Upper lobe of left lung (tissue), 6 donors: Measurements from ENCODE around the gene CIAPIN1. TPM values are rescaled to one million over a fixed set of nuclear protein-coding genes. Genes with fewer than 3 reads are reported as not detected.

ENCODE experiments used
- ATAC-seq, 2 donors: fragments of 200-7000 bp; cut with Tn5 transposase; one replicate each; pipeline ENCODE4 v1.9.1; 2022; ENCODE audit warnings: mild to moderate bottlenecking in 2 of 2, moderate library complexity in 2 of 2; ENCODE audit not compliant: low FRiP score in 2 of 2
- DNase-seq, 2 donors: peaks; one replicate each; pipeline ENCODE4 v3.0.0-alpha.2; 2019 to 2020
- H3K27ac ChIP-seq, 4 donors: fragments of 200-600 bp; sonication (generic); one replicate each; pipeline ENCODE4 v1.5.1; 2016 to 2019
- H3K27me3 ChIP-seq, 4 donors: fragments of 200-600 bp; sonication (generic); one replicate each; pipeline ENCODE4 v1.5.1; 2017 to 2019
- H3K36me3 ChIP-seq, 4 donors: fragments of 200-600 bp; sonication (generic); one replicate each; pipeline ENCODE4 v1.5.1; 2016 to 2019
- H3K4me1 ChIP-seq, 4 donors: fragments of 200-600 bp; sonication (generic); one replicate each; pipeline ENCODE4 v1.5.1; 2018 to 2019
- H3K4me3 ChIP-seq, 4 donors: fragments of 200-600 bp; sonication (generic); one replicate each; pipeline ENCODE4 v1.5.1; 2017 to 2019; ENCODE audit warnings: mild to moderate bottlenecking in 2 of 4, moderate library complexity in 1 of 4
- H3K9me3 ChIP-seq, 4 donors: fragments of 200-600 bp; sonication (generic); one replicate each; pipeline ENCODE4 v1.5.1; 2018 to 2019
- EP300 ChIP-seq, 4 donors: sonication (generic); formaldehyde crosslinking; IDR thresholded peaks; one replicate each; pipeline ENCODE4 v1.5.1; 2017; ENCODE audit warnings: antibody characterized with exemption in 4 of 4, control low read depth in 2 of 4
- POLR2A ChIP-seq, 4 donors: fragments of 450-650 bp; IDR thresholded peaks; one replicate each; pipeline ENCODE4 v1.5.1; 2016 to 2017; ENCODE audit warnings: antibody characterized with exemption in 4 of 4, mild to moderate bottlenecking in 2 of 4
- POLR2AphosphoS5 ChIP-seq, 2 donors: sonication (generic); formaldehyde crosslinking; IDR thresholded peaks; one replicate each; pipeline ENCODE4 v1.5.1; 2017; ENCODE audit warnings: antibody characterized with exemption in 2 of 2
- WGBS, 2 donors: methylation state at CpG; one replicate each; pipeline ENCODE4 v1.1.5; 2017 to 2018; 5-methylcytosine and 5-hydroxymethylcytosine counted together
- total RNA-seq, 6 donors: library from RNA; depleted of rRNA in 4 of 6; stranded (reverse); fragments of >200 nt in 4 of 6; gene quantifications; one replicate each; pipeline versions ENCODE4 v1.1.0 to v1.2.1, GENCODE V29; 2016 to 2021
- TF ChIP-seq, protein P1 (sequence below), 6 experiments: fragments of 450-650 bp in 4 of 6; fragments of 200-600 bp in 2 of 6; sonication (generic) in 2 of 6; IDR thresholded peaks; one replicate each; pipeline ENCODE4 v1.5.1; 2016 to 2019; ENCODE audit warnings: antibody characterized with exemption in 6 of 6
- donor health status: DM: no; HTN: no; CAD: no; lungs with moderate emphysema.
- donor health status: DM: no; HTN: yes; CAD: no; lungs with severe emphysema.

Gene CIAPIN1
- total RNA-seq, 6 donors from 2014 or later, result 21.0 to 44.5 (median 36.5) TPM

DNA sequence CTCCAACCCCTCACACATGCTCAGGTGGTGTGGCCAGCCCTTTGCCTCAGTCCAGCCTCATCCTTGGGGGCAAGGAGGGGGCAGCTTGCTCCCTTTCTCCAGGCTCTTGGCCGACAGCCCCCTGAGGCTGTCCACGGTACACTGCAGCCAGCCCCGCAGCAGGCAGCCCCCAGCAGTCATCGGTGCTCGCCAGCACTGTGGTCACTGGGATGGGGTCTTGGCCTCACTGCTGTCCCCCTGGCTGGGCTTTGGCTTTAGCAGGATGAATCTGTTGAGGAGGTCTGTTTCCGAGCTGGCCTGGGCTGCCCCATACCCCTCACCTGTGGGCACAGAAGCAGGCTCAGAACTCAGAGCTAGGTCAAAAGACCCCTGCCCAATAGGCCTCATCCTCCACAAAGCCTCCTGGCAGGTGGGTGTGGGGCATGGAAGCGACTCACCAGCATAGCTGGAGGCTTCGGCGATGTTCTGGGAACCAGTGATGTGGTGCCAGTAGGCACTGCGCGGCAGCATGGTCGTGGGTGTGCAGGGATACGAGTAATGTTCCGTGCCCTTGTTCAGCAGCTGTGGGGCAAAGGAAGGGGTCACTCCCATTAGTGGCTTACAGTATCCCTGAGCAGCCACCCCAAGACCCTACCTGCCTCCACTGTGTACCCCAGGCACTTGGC, 26.1 kb upstream of the CIAPIN1 start:
- DNase-seq (peak in 1 of 2 donors; percentile 53), ATAC-seq (no peak)
- WGBS, 2 donors, result 90 to 96% methylated on average over 7 to 14 of the region's 14 CpGs
- Histone ChIP-seq H3K27me3 (no peaks in the 10 kb centered on the region), H3K9me3 (no peaks in the 10 kb centered on the region), H3K36me3 (peaks cover 20 to 70% (median 55%) of the 10 kb centered on the region in 4 donors), H3K4me3 (no peak overlapping the region), H3K4me1 (peaks cover 38 to 65% (median 54%) of the 10 kb centered on the region in 4 donors), H3K27ac (peak overlapping the region in 2 of 4 donors; percentile 25 to 36)
- TF ChIP-seq, protein P1, sequence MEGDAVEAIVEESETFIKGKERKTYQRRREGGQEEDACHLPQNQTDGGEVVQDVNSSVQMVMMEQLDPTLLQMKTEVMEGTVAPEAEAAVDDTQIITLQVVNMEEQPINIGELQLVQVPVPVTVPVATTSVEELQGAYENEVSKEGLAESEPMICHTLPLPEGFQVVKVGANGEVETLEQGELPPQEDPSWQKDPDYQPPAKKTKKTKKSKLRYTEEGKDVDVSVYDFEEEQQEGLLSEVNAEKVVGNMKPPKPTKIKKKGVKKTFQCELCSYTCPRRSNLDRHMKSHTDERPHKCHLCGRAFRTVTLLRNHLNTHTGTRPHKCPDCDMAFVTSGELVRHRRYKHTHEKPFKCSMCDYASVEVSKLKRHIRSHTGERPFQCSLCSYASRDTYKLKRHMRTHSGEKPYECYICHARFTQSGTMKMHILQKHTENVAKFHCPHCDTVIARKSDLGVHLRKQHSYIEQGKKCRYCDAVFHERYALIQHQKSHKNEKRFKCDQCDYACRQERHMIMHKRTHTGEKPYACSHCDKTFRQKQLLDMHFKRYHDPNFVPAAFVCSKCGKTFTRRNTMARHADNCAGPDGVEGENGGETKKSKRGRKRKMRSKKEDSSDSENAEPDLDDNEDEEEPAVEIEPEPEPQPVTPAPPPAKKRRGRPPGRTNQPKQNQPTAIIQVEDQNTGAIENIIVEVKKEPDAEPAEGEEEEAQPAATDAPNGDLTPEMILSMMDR (IDR thresholded peaks at IDR 0.05), result no peak
- TF ChIP-seq POLR2AphosphoS5 (IDR thresholded peaks at IDR 0.05) (no peak), POLR2A (IDR thresholded peaks at IDR 0.05) (peak in 1 of 4 donors; percentile 9), EP300 (IDR thresholded peaks at IDR 0.05) (no peak)

DNA sequence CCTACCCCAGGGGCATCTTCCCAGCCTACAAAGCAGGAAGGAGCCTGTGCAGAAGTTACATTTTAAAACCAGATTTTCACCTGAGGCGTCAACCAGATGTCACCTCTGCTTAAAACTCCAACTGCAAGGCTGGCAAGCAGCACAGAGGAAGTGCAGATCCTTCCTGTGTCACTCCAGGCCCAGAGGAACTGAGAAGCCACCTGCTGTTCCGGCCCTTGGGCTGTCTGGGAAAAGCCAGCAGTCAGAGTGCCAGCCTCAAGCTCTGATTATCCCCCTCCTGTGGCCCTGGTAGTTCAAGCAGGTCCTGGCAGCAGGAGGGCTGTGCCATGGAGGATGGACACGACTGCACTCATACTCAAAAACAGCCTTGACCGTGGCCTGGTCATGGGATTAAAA, 25.5 kb upstream of the CIAPIN1 start:
- WGBS, 2 donors, result 47 to 78% methylated on average over 4 of the region's 4 CpGs
- Histone ChIP-seq H3K36me3 (peaks cover 25 to 77% (median 60%) of the 10 kb centered on the region in 4 donors), H3K27ac (peak overlapping the region in 2 of 4 donors; percentile 25 to 36), H3K4me3 (no peak overlapping the region), H3K27me3 (no peaks in the 10 kb centered on the region), H3K9me3 (no peaks in the 10 kb centered on the region), H3K4me1 (peaks cover 32 to 61% (median 48%) of the 10 kb centered on the region in 4 donors)
- no peak for TF ChIP-seq POLR2A (IDR thresholded peaks at IDR 0.05)
- TF ChIP-seq POLR2AphosphoS5 (IDR thresholded peaks at IDR 0.05), result no peak
- DNase-seq (no peak), ATAC-seq (no peak)

DNA sequence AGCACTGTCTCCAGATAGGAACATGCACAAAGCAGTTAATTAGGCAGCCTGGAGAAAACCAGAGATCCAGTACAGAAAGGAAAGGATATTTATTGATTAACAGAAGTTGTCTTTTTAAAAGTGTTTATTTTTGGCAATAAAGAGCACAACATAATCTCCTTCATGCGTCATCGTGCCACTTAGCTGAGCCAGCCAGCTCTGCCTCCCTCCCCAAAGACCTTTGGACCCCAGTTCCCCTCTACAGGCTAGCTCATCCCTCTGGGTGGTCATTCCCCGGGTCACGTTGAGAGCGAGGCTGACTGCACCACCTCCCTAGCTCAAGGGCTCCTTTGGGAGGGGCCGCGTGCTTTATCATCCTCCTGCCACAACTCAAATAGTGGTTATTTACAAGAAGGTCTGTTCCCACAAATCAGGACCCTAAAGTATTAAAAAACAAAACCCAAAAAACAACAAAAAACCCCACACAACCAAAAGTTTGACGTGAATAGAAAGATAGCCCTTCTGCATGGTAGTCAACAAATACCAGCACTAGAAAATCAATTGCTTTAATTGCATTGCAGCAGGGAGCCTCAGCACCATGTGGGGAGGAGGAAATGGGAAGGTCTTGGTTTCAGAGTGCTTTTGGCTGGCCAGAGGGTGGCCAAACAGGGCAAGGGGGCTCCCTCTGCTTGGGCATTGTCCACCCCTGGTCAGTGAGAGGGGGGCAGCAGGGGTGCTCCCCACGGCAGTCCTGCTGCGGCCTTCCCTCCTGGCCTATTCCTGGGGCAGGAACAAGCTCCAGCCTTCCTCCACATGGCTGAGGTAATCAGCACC, 24.9 kb upstream of the CIAPIN1 start:
- Histone ChIP-seq H3K4me3 (no peak overlapping the region), H3K27me3 (no peaks in the 10 kb centered on the region), H3K4me1 (peaks cover 30 to 61% (median 42%) of the 10 kb centered on the region in 4 donors), H3K9me3 (no peaks in the 10 kb centered on the region), H3K27ac (peak overlapping the region in 2 of 4 donors; percentile 14 to 31), H3K36me3 (peaks cover 25 to 82% (median 65%) of the 10 kb centered on the region in 4 donors)
- TF ChIP-seq, protein P1 (IDR thresholded peaks at IDR 0.05), result no peak
- no peak for TF ChIP-seq POLR2AphosphoS5 (IDR thresholded peaks at IDR 0.05)
- no peak for TF ChIP-seq POLR2A (IDR thresholded peaks at IDR 0.05)
- no peak for TF ChIP-seq EP300 (IDR thresholded peaks at IDR 0.05)
- ATAC-seq, result no peak
- no peak for DNase-seq
- 64 to 74% methylated on average over 10 of the region's 10 CpGs for WGBS, 2 donors

DNA sequence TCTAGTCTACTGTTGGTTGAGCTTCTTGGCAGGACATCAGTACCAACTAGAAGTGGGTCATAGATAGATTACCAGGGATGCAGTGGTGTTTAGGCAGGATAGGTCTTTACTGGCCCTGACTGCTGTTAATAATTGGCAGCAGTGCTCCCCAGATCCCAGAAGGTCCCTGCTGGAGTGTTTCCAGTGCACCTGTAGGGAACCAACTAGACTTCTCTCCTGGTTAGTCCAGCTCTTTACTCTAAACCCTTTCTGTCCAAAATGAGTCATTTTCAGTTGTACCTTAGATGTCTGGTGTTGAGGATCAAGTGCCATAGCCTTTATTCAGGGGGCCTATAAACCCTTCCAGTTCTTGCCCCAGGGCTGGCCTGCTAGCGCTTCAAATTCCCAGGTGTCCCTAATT, 24.0 kb upstream of the CIAPIN1 start:
- TF ChIP-seq POLR2AphosphoS5 (IDR thresholded peaks at IDR 0.05) (no peak), POLR2A (IDR thresholded peaks at IDR 0.05) (no peak), EP300 (IDR thresholded peaks at IDR 0.05) (no peak)
- TF ChIP-seq, protein P1 (IDR thresholded peaks at IDR 0.05), result no peak
- peak overlapping the region in 3 of 4 donors; percentile 14 to 59 (median 31) for H3K27ac ChIP-seq
- no peaks in the 10 kb centered on the region for H3K9me3 ChIP-seq
- 100% methylated on average over 1 of the region's 1 CpG for WGBS, 2 donors
- H3K4me1 ChIP-seq, result peaks cover 23 to 57% (median 36%) of the 10 kb centered on the region in 4 donors
- no peak for ATAC-seq
- no peak for DNase-seq
- H3K27me3 ChIP-seq, result no peaks in the 10 kb centered on the region
- H3K36me3 ChIP-seq, result peaks cover 31 to 90% (median 70%) of the 10 kb centered on the region in 4 donors
- H3K4me3 ChIP-seq, result no peak overlapping the region

DNA sequence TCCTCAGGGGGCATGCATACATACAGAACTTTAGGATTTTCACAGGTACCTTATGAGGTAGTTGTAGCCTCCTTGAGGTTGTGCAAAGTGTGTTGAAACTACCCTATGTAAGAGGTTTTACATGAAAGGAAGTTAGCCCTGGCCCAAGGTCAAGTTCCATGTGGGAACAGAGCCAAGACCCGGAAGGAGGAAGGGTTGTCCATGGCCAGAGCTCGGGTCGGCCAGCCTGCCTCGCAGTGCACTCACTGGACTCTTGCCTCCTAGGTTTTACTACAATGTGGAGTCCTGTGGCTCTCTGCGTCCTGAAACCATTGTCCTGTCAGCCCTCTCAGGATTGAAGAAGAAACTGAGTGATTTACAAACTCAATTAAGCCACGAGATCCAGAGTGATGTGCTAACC, 23.5 kb upstream of the CIAPIN1 start:
- no peaks in the 10 kb centered on the region for H3K27me3 ChIP-seq
- TF ChIP-seq, protein P1 (IDR thresholded peaks at IDR 0.05), result no peak
- TF ChIP-seq POLR2AphosphoS5 (IDR thresholded peaks at IDR 0.05) (peak; percentile 17 to 33), EP300 (IDR thresholded peaks at IDR 0.05) (peak in 1 of 4 donors; percentile 62), POLR2A (IDR thresholded peaks at IDR 0.05) (no peak)
- DNase-seq, result peak; percentile 43 to 89
- H3K4me1 ChIP-seq, result peaks cover 18 to 57% (median 35%) of the 10 kb centered on the region in 4 donors
- 16 to 20% methylated on average over 6 of the region's 6 CpGs for WGBS, 2 donors
- H3K36me3 ChIP-seq, result peaks cover 31 to 95% (median 75%) of the 10 kb centered on the region in 4 donors
- peak; percentile 61 to 74 for ATAC-seq
- peak overlapping the region in 3 of 4 donors; percentile 14 to 59 (median 31) for H3K27ac ChIP-seq
- H3K9me3 ChIP-seq, result no peaks in the 10 kb centered on the region
- H3K4me3 ChIP-seq, result no peak overlapping the region
